Parathyroid adenoma (tissue), 2 donors: Measurements from ENCODE around the gene NIP7.

Experiments used
- H2AFZ ChIP-seq: fragments of 300-600 bp; sonication (generic); one replicate; pipeline ENCODE4 v1.7.0; 2017; ENCODE audit warnings: antibody characterized with exemption, mild to moderate bottlenecking
- H3K27ac ChIP-seq: fragments of 300-600 bp; sonication (generic); one replicate; pipeline ENCODE4 v1.7.0; 2017
- H3K27me3 ChIP-seq: fragments of 300-600 bp; sonication (generic); one replicate; pipeline ENCODE4 v1.7.0; 2017; ENCODE audit warnings: low read length; ENCODE audit not compliant: control insufficient read depth, insufficient read depth
- H3K36me3 ChIP-seq: fragments of 300-600 bp; sonication (generic); one replicate; pipeline ENCODE4 v1.7.0; 2017; ENCODE audit warnings: low read length; ENCODE audit not compliant: control insufficient read depth, insufficient read depth
- H3K4me1 ChIP-seq: fragments of 300-600 bp; sonication (generic); one replicate; pipeline ENCODE4 v1.7.0; 2017; ENCODE audit warnings: control low read depth
- H3K4me2 ChIP-seq: fragments of 300-600 bp; sonication (generic); one replicate; pipeline ENCODE4 v1.7.0; 2017; ENCODE audit warnings: low read length
- H3K4me3 ChIP-seq: fragments of 300-600 bp; sonication (generic); one replicate; pipeline ENCODE4 v1.7.0; 2017; ENCODE audit warnings: low read depth, low read length
- H3K79me2 ChIP-seq: fragments of 300-600 bp; sonication (generic); one replicate; pipeline ENCODE4 v1.7.0; 2017; ENCODE audit warnings: control low read depth
- H3K9ac ChIP-seq: fragments of 300-600 bp; sonication (generic); one replicate; pipeline ENCODE4 v1.7.0; 2017; ENCODE audit warnings: mild to moderate bottlenecking
- H3K9me3 ChIP-seq: fragments of 300-600 bp; sonication (generic); one replicate; pipeline ENCODE4 v1.7.0; 2017; ENCODE audit warnings: low read length; ENCODE audit not compliant: control insufficient read depth
- TF ChIP-seq, protein P1 (sequence below): fragments of 300-600 bp; sonication (generic); IDR thresholded peaks from one replicate; pipeline ENCODE4 v1.7.0; 2017; ENCODE audit warnings: antibody characterized with exemption, mild to moderate bottlenecking
- donor health status: primary hyperparathyroidism.

Gene NIP7

DNA sequence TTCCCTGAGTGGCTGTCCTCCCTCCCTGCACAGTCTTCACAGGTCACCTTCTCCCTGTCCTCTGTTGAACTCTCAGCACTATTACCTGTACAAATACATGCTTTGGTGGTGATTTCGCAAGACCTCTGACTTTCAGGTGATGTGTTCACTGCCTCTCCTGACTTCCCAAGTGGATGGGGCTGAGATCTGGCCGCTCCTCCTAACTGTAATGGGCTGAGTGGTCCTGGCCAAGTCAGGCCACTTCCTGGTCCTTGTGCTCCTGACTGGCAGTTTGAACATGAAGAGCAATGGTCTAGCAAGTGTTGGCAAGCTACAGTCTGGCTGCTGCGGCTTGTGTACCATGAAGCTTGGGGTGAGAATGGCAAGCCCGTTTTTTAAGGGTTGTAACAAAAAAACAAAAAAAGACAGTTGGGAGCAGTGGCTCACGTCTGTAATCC lies 23.7 kb downstream of the NIP7 start:
- Histone ChIP-seq H3K4me2 (no peak overlapping the region), H3K27me3 (no peaks in the 10 kb centered on the region), H3K4me1 (no peaks in the 10 kb centered on the region), H3K79me2 (peaks cover 5% of the 10 kb centered on the region), H3K9me3 (no peaks in the 10 kb centered on the region), H3K36me3 (no peaks in the 10 kb centered on the region), H2AFZ (no peak overlapping the region), H3K9ac (no peak overlapping the region), H3K27ac (no peak overlapping the region), H3K4me3 (no peak overlapping the region)
- TF ChIP-seq, protein P1, sequence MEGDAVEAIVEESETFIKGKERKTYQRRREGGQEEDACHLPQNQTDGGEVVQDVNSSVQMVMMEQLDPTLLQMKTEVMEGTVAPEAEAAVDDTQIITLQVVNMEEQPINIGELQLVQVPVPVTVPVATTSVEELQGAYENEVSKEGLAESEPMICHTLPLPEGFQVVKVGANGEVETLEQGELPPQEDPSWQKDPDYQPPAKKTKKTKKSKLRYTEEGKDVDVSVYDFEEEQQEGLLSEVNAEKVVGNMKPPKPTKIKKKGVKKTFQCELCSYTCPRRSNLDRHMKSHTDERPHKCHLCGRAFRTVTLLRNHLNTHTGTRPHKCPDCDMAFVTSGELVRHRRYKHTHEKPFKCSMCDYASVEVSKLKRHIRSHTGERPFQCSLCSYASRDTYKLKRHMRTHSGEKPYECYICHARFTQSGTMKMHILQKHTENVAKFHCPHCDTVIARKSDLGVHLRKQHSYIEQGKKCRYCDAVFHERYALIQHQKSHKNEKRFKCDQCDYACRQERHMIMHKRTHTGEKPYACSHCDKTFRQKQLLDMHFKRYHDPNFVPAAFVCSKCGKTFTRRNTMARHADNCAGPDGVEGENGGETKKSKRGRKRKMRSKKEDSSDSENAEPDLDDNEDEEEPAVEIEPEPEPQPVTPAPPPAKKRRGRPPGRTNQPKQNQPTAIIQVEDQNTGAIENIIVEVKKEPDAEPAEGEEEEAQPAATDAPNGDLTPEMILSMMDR, result no peak

DNA sequence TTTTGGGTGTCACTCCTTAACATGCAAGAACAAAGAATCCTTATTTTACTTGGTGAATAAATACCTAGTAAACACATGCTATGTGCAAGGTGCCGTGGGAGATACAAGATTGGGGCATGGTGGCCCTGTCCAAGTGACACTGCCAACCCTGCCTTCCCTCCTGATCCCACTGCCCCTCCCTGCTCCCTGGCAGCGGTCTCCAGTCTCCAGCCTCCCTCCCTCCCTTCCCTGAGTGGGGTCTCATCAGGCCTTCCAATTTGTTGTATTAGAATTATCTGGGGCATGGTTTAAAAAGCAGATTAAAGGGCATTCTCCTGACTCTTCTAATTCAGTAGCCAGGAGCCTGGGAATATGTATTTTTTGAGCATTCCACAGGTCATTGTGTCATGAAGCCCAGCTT lies 24.5 kb downstream of the NIP7 start:
- TF ChIP-seq, protein P1, result no peak
- no peaks in the 10 kb centered on the region for H3K36me3 ChIP-seq
- H3K4me3 ChIP-seq, result no peak overlapping the region
- H3K27ac ChIP-seq, result no peak overlapping the region
- H3K9me3 ChIP-seq, result no peaks in the 10 kb centered on the region
- peaks cover 10% of the 10 kb centered on the region for H3K79me2 ChIP-seq
- no peak overlapping the region for H2AFZ ChIP-seq
- no peak overlapping the region for H3K4me2 ChIP-seq
- H3K4me1 ChIP-seq, result no peaks in the 10 kb centered on the region
- H3K27me3 ChIP-seq, result no peaks in the 10 kb centered on the region
- no peak overlapping the region for H3K9ac ChIP-seq

DNA sequence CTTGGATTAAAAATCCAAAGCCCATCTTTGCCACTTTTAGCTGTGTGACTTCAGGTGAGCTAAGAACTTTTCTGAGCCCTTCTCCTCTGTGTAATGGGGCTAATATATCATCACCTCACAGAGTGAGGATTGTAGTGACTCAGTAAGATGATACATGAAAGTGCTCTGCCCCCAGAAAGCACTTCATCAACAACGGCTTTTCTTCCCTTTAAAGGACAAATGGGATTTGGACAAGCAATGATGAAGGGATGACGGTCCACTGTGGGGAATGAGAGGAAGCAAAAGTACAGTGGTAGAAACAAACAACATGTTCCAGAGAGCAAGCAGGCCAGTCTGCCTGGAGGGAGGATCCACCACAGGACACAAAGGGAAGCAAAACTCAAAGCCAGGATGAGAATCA lies 26.3 kb downstream of the NIP7 start:
- Histone ChIP-seq H3K4me3 (no peak overlapping the region), H3K27ac (no peak overlapping the region), H3K4me1 (no peaks in the 10 kb centered on the region), H3K9ac (no peak overlapping the region), H3K36me3 (no peaks in the 10 kb centered on the region), H3K9me3 (no peaks in the 10 kb centered on the region), H3K4me2 (no peak overlapping the region), H2AFZ (no peak overlapping the region), H3K27me3 (no peaks in the 10 kb centered on the region), H3K79me2 (peaks cover 6% of the 10 kb centered on the region)
- TF ChIP-seq, protein P1, result no peak

DNA sequence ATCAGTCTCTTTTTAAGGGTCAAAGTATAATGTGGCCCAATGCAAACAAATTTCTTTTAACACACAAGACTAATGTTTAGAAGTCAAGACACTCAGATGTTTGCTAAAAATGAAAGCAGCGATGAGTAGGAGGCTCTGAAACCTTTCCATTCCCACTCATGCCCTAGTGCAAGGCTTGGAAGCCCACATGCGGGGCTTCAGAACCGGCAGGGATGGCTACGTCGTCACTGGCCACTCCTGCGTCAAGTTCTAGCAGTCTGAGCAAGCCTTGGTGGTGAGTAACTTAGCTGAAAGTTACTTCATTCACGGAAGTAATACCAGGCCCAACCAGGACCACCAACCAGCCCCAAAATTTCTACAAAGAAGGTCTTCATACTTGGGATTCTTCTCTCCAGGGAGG lies 26.9 kb downstream of the NIP7 start:
- TF ChIP-seq, protein P1, result no peak
- Histone ChIP-seq H3K9ac (no peak overlapping the region), H2AFZ (no peak overlapping the region), H3K36me3 (no peaks in the 10 kb centered on the region), H3K79me2 (peaks cover 6% of the 10 kb centered on the region), H3K4me3 (no peak overlapping the region), H3K4me1 (no peaks in the 10 kb centered on the region), H3K27ac (no peak overlapping the region), H3K4me2 (no peak overlapping the region), H3K9me3 (no peaks in the 10 kb centered on the region), H3K27me3 (no peaks in the 10 kb centered on the region)

DNA sequence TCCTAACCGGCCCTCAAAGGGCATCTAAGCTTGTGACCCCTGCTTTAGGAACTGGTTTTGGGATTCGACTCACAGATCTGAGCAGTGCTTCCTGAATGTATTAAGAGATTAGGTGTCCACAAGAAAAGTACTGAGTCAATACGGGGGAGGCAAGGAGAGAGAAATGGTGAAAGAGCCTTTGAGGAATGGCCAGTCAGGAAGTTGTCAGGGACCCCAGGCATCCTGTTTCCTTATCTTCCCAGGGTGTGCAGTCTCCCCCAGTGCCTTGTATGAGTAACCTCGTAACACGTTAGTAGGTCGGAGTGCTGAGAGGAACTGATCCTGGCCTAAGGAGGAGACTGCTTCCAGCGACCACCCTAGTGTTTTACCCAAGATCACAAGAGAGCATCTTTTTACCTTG lies 28.4 kb downstream of the NIP7 start:
- H3K9me3 ChIP-seq, result no peaks in the 10 kb centered on the region
- no peak overlapping the region for H3K4me2 ChIP-seq
- H3K4me1 ChIP-seq, result no peaks in the 10 kb centered on the region
- no peaks in the 10 kb centered on the region for H3K27me3 ChIP-seq
- H3K4me3 ChIP-seq, result no peak overlapping the region
- H3K36me3 ChIP-seq, result no peaks in the 10 kb centered on the region
- H2AFZ ChIP-seq, result no peak overlapping the region
- TF ChIP-seq, protein P1, result no peak
- H3K79me2 ChIP-seq, result peaks cover 6% of the 10 kb centered on the region
- H3K27ac ChIP-seq, result no peak overlapping the region
- no peak overlapping the region for H3K9ac ChIP-seq
